DND-41 (cell line): ENCODE data around the gene SPTBN4.

ENCODE experiments used
- CTCF ChIP-seq: IDR thresholded peaks from 2 replicates; pipeline ENCODE4 v1.5.1; 2012; ENCODE audit warnings: borderline replicate concordance, low read length, moderate library complexity, mild to moderate bottlenecking; ENCODE audit not compliant: poor library complexity, severe bottlenecking; ENCODE audit errors: extremely low read depth
- EZH2 ChIP-seq: IDR thresholded peaks from 3 replicates; pipeline ENCODE4 v1.6.1; 2012; ENCODE audit warnings: borderline replicate concordance, low read depth, mild to moderate bottlenecking, moderate library complexity, low read length, inconsistent platforms; ENCODE audit not compliant: severe bottlenecking

DNA sequence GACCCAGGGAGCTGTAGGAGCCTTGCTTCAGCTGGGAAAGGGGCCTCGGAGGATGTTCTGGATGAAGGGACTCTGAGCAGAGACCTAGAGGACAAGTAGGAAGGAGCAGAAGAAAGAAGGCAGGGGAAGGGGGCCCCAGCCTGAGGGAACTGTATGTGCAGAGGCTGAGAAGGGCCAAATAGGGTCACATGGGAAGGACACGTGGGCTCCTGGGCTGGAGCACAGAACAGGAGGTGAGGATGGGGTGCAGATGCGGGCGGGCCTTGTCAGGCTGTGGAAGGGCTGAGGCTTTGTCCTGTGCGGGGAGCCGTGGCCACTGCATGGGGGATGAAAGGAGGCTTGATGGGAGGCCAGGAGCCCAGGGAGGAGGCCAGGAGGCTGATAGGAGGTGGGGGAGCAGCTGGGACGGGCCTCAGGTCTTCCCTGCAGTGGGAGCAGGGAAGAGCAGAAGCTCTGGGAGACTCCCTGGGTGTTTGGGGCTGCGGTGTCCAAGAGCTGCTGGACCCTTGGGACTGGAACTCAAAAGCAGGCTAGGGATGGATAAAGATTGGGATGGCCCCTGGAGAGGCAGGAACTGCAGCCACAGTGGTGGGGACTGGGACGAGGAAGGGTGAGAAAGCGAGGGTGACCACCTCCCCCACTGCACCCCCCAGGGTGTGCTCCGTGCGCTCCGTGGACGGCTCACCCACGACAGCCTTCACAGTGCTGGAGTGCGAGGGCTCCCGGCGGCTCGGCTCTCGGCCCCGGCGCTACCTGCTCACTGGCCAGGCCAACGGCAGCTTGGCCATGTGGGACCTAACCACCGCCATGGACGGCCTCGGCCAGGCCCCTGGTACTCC is 123.0 kb downstream of the SPTBN4 start:
- TF ChIP-seq CTCF (no peak), EZH2 (no peak)
